NCI-H446 treated with DMSO at 0.1 percent for 48 hours (cell line): ENCODE measurements around the gene ST6GAL2.

Experiments
- DNase-seq: peaks from one replicate; lab custom pipeline; 2025; lab: John Stamatoyannopoulos, UW

Gene ST6GAL2, protein sequence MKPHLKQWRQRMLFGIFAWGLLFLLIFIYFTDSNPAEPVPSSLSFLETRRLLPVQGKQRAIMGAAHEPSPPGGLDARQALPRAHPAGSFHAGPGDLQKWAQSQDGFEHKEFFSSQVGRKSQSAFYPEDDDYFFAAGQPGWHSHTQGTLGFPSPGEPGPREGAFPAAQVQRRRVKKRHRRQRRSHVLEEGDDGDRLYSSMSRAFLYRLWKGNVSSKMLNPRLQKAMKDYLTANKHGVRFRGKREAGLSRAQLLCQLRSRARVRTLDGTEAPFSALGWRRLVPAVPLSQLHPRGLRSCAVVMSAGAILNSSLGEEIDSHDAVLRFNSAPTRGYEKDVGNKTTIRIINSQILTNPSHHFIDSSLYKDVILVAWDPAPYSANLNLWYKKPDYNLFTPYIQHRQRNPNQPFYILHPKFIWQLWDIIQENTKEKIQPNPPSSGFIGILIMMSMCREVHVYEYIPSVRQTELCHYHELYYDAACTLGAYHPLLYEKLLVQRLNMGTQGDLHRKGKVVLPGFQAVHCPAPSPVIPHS

DNA sequence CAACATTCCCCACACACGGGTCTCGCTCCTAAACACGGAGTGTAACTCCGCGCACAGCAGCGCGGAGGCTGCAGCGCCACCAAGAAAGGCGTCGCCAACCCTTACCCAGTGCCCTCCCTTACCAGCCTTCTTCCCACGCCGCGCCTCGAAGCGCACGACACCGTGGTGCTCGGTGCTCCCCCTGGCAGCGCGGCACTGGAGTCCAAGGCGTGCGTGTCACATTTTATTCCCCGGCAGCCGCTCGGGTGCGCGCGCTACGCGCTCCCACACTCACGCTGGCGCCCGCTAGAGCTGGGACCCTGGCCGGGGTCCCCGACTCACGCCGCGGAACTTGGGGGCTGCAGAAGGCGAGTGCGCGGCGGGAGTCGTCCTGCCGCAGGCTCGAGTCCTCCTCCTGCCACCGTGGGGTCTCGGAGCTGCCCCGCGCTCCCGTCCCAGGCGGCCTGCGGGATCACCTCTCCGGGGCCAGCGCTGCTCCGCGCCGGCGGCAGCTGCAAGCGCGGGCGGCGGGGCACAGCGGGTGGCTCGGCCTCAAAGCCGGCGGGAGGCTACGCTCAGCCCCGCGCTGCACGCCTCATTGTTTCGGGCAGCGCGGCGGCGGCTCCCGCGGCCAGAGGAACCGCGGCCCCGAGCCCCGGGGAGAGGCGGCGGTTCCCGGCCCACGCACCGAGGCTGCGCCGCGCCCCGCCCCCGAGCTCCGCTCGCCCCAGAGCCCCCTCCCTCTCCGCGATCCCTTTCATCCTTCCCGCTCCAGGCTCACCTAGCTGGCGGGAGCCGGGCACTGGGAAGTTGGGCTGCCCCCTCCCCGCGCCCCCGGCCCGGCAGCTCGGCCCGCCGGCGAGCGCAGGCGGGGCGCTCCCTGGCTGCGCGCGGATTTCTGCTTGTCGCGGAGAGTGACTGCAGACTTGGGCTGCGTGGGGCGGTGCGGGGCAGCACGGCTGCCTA is at the start of gene ST6GAL2:
Gene ST6GAL2, minus strand, starts transcription at position 197 of the 945 bp plus-strand sequence. CDS start 42,190 bp downstream, outside the sequence.
- no peak for DNase-seq

DNA sequence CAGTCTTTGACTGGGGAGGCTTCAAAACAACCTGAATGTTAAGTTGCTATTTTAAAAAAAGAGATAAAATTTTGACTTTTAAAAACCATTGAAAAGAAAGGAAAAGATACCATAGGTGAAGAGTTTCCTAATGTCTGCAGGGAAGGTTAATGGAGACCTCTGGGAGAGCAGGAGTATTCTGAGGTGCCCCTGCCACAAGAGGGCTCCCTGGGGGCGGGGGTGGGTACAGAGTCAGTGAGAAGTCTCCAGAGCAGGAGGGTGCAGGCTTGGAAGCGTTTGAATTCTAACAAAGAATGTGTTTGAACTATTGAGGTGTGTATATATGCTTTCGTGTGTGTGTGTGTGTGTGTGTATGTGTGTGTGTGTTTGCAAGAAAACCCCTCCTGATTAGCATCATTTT is 46.7 kb upstream of the ST6GAL2 start:
- DNase-seq: no peak

DNA sequence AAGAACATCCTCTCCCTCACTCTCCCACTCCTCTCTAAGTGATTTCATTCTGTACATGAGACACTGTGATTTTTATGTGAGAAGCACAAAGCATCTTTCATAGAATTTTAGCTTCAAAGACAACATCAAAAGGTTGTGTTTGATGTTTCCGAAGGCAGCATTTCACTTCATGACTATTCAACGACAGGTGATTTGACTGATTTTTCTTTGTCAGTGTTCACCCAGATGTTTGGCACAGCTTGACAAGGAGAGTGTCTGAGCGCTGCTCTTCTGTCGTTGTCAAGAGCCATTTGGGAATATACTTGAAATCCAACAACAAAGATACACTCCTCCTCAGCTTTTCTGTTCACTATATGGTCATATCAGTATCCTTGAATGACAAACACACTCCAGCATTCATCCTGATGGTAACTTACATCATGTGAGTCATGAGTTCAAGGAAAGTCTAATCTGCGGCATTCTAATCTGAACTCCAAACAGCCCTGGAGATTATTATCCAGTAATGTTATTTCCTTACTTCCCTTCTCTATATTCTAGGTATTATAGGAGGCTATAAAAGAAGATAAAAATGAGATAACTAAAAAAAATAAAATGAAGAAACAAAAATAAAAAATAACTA is 45.9 kb upstream of the ST6GAL2 start:
- no peak for DNase-seq

DNA sequence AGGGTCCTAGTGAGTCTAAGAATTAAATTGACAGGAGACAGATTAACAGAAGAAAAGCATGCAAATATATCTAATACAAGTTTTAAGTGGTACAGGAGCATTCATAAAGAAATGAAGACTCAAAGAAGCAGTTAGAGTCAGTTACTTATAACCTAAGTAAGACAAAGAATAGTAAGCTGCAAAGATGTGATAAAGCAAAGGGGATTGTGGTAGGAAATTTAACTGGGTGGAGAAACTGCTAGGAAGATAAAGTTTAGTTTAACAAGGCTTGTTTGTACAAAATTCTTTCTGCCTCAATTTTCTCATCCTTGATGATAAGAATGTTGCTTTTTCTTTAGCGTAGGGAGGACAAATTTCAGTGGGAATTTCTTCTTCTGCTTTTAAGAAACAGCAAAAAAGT is 35.5 kb upstream of the ST6GAL2 start:
- no peak for DNase-seq

DNA sequence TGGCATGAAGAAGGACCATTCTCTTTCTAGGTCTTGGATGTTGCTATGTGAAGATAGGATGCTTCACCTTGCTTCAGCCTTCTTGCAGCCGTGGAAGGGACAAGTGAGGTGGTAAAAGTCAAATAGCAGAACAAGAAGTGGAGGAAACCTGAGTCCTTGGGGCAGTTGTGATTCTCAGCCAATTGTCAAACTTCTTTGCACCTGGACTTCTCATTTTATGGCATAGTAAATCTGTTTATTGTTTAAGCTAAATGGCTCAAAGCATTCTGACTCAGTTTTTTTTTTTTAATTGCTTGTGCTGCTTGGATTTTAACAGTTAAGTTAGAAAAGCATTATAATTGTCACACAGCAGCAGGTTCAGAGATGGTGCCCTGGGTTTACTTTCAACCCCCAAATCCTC is 33.0 kb upstream of the ST6GAL2 start:
- no peak for DNase-seq

DNA sequence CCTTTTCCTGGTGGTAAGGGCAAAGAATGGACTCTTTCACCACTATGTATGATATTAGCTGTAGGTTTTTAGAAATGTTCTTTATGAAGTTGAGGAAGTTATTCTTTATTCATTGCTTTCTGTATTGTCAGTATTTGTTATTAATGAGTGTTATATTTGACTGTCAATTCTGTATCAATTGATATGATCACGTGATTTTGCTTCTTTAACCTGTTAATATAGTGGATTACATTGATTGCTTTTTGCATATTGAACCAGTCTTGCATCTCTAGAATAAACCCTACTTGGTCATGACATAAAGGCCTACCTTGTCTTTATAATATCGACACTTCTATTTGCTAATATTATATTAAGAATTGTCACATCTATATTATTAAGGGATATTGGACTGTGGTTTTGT is 18.3 kb upstream of the ST6GAL2 start:
- DNase-seq: no peak

DNA sequence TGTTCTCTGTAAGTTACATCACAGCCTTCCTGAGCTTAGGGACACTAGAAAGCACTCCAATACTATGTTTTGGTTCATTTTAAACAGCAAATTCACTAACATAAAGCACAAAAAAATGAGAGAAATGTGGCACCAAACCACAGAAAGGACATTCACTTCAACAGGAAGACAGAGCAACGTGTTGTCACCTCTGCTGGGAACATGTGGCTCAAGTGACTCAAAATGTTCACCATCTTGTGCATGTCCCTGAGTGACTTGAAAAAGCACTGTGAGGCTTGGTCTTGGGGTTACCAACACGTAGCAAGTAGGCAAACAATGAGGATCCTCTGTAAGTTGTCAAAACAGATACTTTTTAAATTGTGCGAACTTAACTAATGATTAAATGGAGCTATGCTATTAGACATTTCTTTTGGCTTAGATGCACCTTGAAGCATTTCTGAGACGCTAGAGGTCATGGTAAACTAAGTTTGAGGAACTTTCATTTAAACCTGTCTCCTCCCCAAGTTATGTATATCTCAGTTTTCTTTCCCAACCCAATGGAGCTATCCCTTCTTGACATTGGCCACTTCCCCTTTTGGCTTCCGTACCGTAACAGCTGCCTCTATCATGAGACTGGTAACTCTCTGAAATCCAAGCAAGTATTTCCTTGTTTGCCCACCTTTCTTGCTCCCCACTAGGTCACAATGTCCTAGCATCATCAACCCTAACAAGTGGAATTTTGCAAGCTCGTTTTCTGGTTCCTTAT is 14.0 kb upstream of the ST6GAL2 start:
- no peak for DNase-seq

DNA sequence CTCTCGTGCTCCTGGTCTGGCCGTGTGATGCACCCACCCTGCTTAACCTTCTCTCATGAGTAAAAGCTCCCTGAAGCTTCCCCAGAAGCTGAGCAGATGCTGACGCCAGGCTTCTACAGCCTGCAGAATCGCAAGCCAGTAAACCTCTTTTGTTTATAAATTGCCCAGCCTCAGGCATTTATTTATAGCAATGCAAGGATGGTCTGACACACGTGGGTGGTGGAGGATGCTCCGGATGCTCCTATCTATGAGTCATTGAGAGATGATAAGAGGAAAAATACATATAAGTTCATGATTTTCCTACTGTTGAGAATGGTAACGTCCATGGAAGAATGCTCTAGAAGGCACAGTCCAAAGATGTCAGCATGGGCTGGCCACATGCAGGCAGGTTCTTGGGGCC is 8.6 kb upstream of the ST6GAL2 start:
- DNase-seq: no peak

DNA sequence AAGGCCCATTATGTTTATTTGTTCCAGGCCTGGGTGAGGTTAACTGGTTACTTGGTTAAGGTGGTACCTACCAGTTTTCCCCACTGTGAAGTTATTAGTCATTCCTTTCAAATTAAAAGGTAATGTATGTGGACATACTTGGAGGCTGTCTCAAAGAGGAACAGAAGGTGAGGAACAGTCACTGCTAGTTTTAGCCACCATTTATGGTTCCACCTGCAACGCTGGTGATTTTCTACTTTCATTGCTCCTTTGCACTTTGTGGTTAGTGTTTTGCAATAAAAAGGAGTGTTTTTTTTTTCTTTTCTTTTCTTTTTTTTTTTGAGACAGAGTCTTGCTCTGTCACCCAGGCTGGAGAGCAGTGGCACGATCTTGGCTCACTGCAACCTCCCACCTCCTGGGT is 6.1 kb upstream of the ST6GAL2 start:
- no peak for DNase-seq

DNA sequence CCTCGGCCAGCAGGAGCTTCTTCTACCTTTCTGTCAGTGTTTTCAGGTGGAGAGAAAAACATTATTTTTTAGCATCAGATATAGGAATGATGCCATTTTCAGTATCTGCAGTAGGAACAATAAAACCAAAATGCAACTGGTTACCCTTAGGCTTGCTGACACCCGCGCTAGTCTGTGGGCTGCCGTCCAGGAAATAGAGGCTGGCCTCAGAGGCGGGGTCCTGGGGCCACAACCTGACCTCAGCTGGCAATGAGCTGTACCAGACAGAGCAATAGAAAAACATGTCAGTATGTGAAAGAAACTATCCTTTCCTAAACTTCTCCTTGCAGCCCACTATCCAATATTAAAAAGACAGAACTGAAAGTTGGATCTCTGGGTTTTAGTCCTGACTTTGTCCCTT is 4.6 kb upstream of the ST6GAL2 start:
- no peak for DNase-seq

DNA sequence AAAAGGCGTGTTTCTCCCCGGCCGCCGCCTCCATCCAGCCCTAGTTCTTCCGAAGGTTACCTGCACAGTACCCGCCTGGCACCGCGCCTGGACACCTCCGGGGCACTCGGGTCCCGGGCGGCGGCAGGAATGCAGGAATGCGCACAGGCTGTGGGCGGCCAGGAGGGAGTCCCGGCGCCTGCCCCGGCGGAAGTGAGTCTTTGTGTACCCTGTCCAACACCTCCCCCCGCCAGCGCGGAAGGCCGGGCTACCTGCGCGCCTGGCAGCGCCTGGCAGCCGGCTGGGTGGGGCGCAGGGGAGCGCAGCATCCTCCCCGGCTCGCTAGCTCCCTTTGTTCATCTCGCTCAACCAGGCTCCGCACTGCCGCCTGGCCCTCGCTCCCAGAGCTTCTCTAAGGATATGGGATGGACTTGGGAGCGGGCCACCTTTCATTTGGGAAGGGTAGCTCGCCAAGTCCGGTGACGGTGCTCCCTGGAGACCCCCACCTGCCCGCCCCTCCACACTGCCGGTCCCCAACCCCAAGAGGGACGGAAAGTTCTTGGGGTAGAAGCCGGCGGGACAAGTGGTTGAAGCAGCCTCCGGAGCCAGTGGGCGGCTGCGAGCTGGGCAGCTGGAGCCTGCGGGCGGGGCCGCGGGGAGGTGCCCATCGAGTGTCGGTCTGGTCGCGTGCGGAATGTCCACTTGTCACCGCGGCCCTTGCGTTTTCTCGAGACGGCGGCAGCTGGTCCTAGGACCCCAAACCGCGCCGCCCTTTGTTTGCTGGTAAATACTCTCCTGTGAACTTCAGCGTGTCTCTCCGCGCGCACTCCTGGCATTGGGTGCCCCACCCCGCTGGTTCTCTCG is 1.2 kb upstream of the ST6GAL2 start:
- DNase-seq: no peak

DNA sequence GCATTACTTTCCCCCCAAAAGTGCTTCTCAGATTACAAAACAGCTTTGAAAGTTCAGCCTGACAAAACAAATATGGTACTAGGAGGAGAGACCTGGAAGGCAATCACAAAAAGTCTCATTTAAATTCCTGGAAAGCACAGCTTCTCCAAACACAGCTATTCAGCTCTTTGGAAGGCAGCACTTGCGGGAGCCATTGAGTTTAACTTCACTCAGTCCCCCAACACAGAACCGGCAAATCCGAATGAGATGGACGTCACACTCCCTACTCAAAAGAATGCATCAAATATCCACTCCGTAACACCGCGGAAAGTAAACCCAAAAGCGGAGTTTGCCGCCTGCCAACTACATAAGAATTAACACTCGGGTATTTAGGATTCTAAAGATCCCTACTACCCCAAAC is 638 bp downstream of the ST6GAL2 start:
- DNase-seq: no peak

DNA sequence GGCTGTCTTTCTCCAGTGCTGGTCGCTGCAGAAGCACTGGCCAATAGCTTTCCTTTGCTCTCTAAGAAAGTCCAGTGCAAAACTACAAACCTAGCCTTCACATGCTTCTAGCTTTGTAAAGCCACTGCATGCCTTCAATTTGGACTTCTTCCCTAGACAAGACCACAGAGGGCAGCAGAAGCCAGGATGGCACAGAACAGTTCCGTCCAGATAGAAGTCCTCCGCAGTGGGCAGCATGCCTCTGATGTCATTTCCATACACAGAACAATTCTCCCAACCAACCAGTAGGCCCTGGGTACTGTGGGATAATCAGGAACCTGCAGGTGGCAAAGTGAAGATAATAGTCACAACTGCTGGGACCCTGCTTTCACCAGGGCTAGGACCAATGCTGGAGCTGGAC is 3.3 kb downstream of the ST6GAL2 start:
- no peak for DNase-seq

DNA sequence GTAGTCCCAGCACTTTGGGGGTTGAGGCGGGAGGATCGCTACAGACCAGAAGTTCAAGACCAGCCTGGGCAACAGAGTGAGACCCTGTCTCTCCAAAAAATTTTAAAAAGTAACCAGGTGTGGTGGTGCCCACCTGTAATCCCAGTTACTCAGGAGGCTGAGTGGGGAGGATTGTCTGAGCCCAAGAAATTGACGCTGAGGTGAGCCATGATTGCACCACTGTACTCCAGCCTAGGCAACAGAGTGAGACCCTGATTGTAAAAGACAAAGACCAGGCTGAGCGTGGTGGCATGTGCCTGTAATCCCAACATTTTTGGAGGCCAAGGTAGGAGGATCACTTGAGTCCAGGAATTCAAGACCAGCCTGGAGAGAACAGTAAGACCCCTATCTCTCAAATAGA is 7.8 kb downstream of the ST6GAL2 start:
- no peak for DNase-seq

DNA sequence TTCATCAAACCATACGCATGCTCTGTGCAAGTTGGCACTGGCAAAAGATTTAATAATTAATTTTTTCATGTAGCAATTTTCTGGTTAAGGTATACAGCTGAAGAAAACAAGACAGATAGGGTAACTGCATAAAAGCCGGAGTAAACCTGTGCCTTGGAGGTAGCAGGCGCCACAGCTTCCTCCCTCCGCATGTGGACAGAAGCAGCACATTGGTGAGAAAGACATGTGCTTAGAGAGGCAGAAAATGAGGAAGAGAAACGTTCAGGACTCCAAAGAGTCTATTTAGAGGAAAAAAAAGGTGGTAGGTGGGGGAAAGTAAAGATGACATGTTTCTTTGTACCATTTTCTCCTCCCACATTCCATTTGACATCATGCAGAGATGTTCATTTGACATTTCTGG is 9.3 kb downstream of the ST6GAL2 start:
- DNase-seq: no peak

DNA sequence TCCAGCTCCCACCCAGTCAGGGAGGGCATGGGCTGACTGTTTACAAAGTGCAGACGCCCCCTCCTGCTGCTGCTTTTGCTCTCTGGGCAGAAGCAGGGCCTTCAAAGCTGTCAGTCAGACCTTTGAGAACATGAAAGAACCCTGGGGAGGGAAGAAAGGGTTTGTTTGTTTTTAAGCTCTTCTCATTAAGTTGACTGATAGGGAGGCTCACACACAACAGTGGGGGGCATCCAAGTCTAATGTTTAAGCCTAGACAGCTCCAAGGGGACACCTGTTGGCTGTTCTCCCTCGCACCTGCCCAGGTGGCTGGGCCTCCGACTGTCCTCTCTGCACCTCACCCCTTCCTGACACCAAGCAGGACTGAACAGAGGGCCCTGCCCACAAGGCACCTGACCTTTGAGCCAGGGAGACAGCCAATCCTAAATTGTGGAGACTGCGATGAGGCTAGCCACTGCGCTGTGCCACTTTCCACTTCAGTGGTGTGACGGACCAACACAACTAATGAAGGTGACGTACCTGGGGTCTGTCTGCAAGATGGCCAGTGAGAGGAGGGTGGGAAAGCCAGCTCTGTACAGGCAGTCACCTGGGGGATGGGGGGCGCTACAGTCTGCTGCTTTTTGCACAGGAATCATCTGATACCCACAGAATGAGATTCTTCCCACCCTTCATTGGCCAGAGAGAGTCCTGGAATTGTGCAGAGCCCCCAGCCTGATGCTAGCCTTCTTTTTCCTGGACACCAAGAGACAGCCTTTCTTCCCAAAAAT is 16.3 kb downstream of the ST6GAL2 start:
- DNase-seq: no peak

DNA sequence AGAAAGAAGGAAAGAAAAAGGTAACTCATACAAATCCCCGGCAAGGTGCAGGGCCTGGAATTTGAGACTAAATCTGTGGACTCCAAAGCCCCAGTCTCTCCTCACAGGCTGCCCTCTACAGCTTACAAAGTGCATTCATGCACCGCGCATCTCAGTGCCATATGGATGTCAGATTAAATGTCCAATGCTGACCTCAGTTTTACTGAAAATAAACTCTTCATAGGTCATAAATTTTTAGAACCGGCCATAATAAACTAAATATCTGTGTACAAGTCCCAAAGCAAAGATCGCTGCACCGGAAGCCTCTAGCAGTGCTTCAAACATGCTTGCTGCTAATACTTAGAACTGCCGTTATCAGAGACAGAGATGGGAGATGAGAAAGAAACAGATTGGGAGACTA is 17.7 kb downstream of the ST6GAL2 start:
- DNase-seq: no peak

DNA sequence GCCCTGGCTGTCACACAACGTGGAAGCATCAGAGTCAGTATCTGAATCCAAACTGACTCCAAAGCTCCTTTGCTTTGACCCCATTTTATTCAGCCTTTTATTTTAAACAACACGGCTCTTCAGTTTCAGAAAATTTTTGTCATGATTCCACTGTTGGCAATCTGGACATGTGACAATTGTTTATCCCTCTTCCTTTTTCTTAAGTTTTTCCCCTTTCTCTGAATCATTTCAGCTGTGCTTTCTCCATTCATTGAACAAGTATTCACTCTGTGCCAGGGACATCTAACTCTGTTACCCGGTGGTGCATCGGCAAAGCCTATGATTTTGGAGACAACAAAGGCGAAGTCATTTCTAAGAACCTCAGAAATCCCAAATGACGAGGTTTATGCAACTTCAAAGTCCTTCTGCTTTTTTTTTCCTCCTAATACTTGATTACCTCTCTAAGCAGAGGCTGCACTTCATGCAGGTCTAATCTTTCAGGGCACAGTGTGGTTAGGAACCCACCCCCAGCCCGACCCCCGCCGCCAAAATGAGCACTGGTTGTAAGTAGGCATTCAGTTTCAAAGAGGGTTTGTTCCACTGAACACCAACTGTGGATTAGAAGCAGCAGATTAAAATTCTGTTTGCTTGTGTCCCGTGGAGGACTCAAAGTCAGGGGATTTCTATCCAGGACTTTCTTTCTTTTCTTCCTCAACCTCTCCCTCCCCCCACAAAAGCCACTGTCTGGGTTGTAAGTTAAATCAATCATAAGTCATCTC is 18.6 kb downstream of the ST6GAL2 start:
- no peak for DNase-seq

DNA sequence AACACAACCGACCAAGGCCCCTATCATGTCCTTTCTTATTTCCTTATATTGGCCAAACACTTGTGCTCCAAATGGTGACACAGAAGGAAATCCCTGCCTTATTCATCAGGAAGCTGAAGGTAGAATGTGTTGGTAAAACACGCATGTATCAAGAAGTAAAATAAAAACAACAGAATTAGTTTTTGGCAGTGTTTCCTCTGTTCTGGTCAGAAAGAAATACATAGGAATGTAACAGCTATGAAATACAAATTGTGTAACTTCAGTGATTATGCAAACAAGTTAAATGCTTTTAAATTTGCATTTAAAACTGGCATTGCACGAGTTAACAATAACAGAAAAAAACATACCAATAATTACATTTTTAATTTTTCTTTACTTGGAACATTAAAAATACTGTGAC is 19.3 kb downstream of the ST6GAL2 start:
- no peak for DNase-seq
